Cardiac muscle cell (in vitro differentiated cells and primary cell): ENCODE results near the gene SGPP2. TPM values are rescaled to one million over a fixed set of nuclear protein-coding genes. Genes with fewer than 3 reads are reported as not detected.
A peak's percentile ranks its signal among the peaks of the same experiment; 100 is the strongest.

Experiments
- DNase-seq, 2 donors: peaks; one replicate each; pipeline versions ENCODE4 v3.0.0 to v3.0.0-alpha.2; 2010 to 2017; ENCODE audit warnings: low read depth in 1 of 2, low spot score in 1 of 2
- H3K27ac ChIP-seq: fragments of 200-600 bp; sonication (generic); 2 replicates; pipeline ENCODE4 v1.5.1; 2016
- H3K27me3 ChIP-seq: fragments of 200-600 bp; sonication (generic); 2 replicates; pipeline ENCODE4 v1.6.0; 2016; ENCODE audit warnings: control low read depth
- H3K36me3 ChIP-seq: fragments of 200-600 bp; sonication (generic); 2 replicates; pipeline ENCODE4 v1.5.1; 2016; ENCODE audit warnings: control low read depth
- H3K4me1 ChIP-seq: fragments of 200-600 bp; sonication (generic); 2 replicates; pipeline ENCODE4 v1.8.1; 2017; ENCODE audit warnings: low read depth, mild to moderate bottlenecking, mixed run types
- H3K4me3 ChIP-seq: fragments of 200-600 bp; sonication (generic); 2 replicates; pipeline ENCODE4 v1.5.1; 2016; ENCODE audit warnings: mild to moderate bottlenecking
- H3K9me3 ChIP-seq: fragments of 200-600 bp; sonication (generic); 2 replicates; pipeline ENCODE4 v1.5.1; 2017; ENCODE audit warnings: low read depth, mild to moderate bottlenecking, control low read depth
- CTCF ChIP-seq: IDR thresholded peaks from 2 replicates; pipeline ENCODE4 v1.5.1; 2012; ENCODE audit warnings: low read depth, mild to moderate bottlenecking, low read length
- polyA plus RNA-seq: library from polyadenylated mRNA; unstranded; fragments of >200 nt; fragmentation: Nextera tagmentation; extraction: Ambion mirVana; gene quantifications from 2 replicates; pipeline ENCODE4 v1.2.1, GENCODE V29; 2016
- total RNA-seq: library from RNA; depleted of rRNA; stranded (reverse); fragments of >200 nt; gene quantifications from 2 replicates; pipeline ENCODE4 v1.2.3, GENCODE V29; 2016

Gene SGPP2
- total and polyA plus RNA-seq, 2 experiments from 2014 or later: 11.6 to 44.6 TPM

GRCh38 chr2:222561817-222562645 is 137.7 kb downstream of the SGPP2 start:
- TF ChIP-seq CTCF: peak; percentile 76
- Histone ChIP-seq H3K36me3 (no peaks in the 10 kb centered on the region), H3K27ac (no peak overlapping the region), H3K27me3 (no peaks in the 10 kb centered on the region), H3K9me3 (no peaks in the 10 kb centered on the region), H3K4me3 (no peak overlapping the region), H3K4me1 (peaks cover 21% of the 10 kb centered on the region)
- peak; percentile 77 to 82 for DNase-seq

GRCh38 chr2:222563106-222563718 is 138.9 kb downstream of the SGPP2 start:
- no peaks in the 10 kb centered on the region for H3K9me3 ChIP-seq

GRCh38 chr2:222563936-222564335 is 139.6 kb downstream of the SGPP2 start:
- Histone ChIP-seq H3K27ac (no peak overlapping the region), H3K36me3 (no peaks in the 10 kb centered on the region), H3K9me3 (no peaks in the 10 kb centered on the region), H3K4me3 (no peak overlapping the region), H3K4me1 (peaks cover 27% of the 10 kb centered on the region), H3K27me3 (no peaks in the 10 kb centered on the region)
- no peak for DNase-seq
- no peak for TF ChIP-seq CTCF

More at GRCh38 chr2:222563106-222563718, 138.9 kb downstream of the SGPP2 start:
- H3K27ac ChIP-seq: no peak overlapping the region
- H3K27me3 ChIP-seq: no peaks in the 10 kb centered on the region
- TF ChIP-seq CTCF: no peak
- peaks cover 21% of the 10 kb centered on the region for H3K4me1 ChIP-seq
- H3K4me3 ChIP-seq: no peak overlapping the region
- DNase-seq: no peak
- no peaks in the 10 kb centered on the region for H3K36me3 ChIP-seq

- peak in 1 of 2 donors; percentile 59 for DNase-seq
- no peak for TF ChIP-seq CTCF
- no peak overlapping the region for H3K4me3 ChIP-seq
- peaks cover 29% of the 10 kb centered on the region for H3K4me1 ChIP-seq
- no peaks in the 10 kb centered on the region for H3K27me3 ChIP-seq
- H3K9me3 ChIP-seq: no peaks in the 10 kb centered on the region
- H3K27ac ChIP-seq: peak overlapping the region; percentile 54
- no peaks in the 10 kb centered on the region for H3K36me3 ChIP-seq
These were observed 141.9 kb downstream of the SGPP2 start for GRCh38 chr2:222566229-222566628.

GRCh38 chr2:222568865-222569264 is 144.5 kb downstream of the SGPP2 start:
- H3K4me3 ChIP-seq: no peak overlapping the region
- H3K4me1 ChIP-seq: peaks cover 46% of the 10 kb centered on the region
- no peaks in the 10 kb centered on the region for H3K27me3 ChIP-seq
- H3K27ac ChIP-seq: no peak overlapping the region
- H3K9me3 ChIP-seq: no peaks in the 10 kb centered on the region
- no peaks in the 10 kb centered on the region for H3K36me3 ChIP-seq
- DNase-seq: peak; percentile 41 to 67
- TF ChIP-seq CTCF: no peak
